ENCODE results near the gene LOC128125822.
"Not testable (repeated sequence)": the region's sequence is repeated elsewhere in the genome, so short reads cannot be mapped to it uniquely, and the experiment has no call there.

LOC128125822 gene

DNA sequence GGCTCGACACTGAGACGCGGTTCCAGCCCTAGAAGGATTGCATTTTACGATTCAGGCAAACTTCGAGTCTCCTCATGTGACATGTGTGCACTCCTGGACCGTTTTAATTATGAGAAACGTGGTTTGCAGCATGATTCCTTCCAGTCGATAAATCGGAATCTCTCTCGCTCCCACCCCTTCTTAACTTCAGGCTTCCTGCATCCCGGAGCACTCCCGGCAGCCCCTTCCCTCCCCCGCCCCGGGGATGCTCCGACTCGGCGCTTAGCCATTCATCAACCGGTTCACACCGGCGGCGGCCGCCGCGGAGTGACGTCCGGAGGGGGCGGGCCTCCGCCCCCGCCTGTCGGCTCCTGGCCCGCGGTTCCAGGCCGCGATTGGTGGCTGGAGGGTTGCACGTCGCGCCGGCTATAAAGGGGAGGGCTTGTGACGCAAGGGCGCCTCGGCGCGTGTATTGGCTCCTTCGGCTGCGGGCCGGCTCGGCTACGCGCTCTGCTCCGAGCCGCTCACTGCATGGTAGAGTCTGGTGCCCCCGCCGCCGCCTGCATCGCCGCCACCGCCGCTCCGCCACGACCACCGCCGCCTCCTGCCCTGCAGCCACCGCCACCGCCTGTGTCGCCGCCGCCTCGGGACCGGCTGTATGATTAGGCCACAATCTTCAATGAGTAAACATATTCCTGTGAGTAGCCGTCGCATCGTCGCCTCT, at the start of gene LOC128125822, which contains the start of gene PTP4A1:
Gene LOC128125822 (plus strand): TSS at position 437 of the 703 bp plus-strand sequence.
Gene PTP4A1 (plus strand): TSS at position 437 of the 703 bp plus-strand sequence. CDS start 4,401 bp downstream, outside the sequence.
- Histone ChIP-seq H3K4me1 (ENCODE audit: control insufficient read depth in 2 of 2, insufficient read depth in 2 of 2, low read length in 2 of 2) (peaks cover 20 to 30% of the 10 kb centered on the region in 2 donors), H3K9ac (ENCODE audit: low read depth in 1 of 2, low read length in 2 of 2) (peak within 1 kb of the TSS; percentile 96 to 99), H3K4me3 (ENCODE audit: low read length in 2 of 2) (peak within 1 kb of the TSS; percentile 79 to 95), H3K27ac (ENCODE audit: low read depth in 2 of 2, low read length in 2 of 2) (peak within 1 kb of the TSS; percentile 100), H3K27me3 (ENCODE audit: control insufficient read depth in 2 of 2, insufficient read depth in 2 of 2, low read length in 2 of 2) (no peaks in the 10 kb centered on the region), H3K9me3 (ENCODE audit: control insufficient read depth in 2 of 2, low read length in 2 of 2) (no peaks in the 10 kb centered on the region), H3K36me3 (ENCODE audit: control insufficient read depth in 2 of 2, insufficient read depth in 2 of 2, low read length in 2 of 2) (peaks cover 7 to 9% of the 10 kb centered on the region in 2 donors)

DNA sequence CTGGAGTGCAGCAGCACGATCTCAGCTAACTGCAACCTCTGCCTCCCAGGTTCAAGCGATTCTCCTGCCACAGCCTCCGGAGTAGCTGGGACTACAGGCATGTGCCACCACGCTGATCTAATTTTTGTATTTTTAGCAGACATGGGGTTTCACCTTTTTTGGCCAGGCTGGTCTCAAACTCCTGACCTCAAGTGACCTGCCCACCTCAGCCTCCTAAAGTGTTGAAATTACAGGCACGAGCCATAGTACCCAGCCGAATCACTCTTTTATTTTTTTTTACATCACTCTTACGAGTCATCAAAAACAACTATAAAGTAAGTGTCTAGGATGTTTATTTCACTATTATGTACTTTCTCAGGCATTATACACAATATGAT, 49.4 kb upstream of the LOC128125822 start:
- not testable (repeated sequence) for H3K36me3 ChIP-seq (ENCODE audit: control insufficient read depth in 2 of 2, insufficient read depth in 2 of 2, low read length in 2 of 2); H3K9ac ChIP-seq (ENCODE audit: low read depth in 1 of 2, low read length in 2 of 2); H3K27me3 ChIP-seq (ENCODE audit: control insufficient read depth in 2 of 2, insufficient read depth in 2 of 2, low read length in 2 of 2); H3K27ac ChIP-seq (ENCODE audit: low read depth in 2 of 2, low read length in 2 of 2); H3K9me3 ChIP-seq (ENCODE audit: control insufficient read depth in 2 of 2, low read length in 2 of 2); H3K4me1 ChIP-seq (ENCODE audit: control insufficient read depth in 2 of 2, insufficient read depth in 2 of 2, low read length in 2 of 2); H3K4me3 ChIP-seq (ENCODE audit: low read length in 2 of 2)

- Histone ChIP-seq H3K27me3 (ENCODE audit: control insufficient read depth in 2 of 2, insufficient read depth in 2 of 2, low read length in 2 of 2) (no peaks in the 10 kb centered on the region), H3K9ac (ENCODE audit: low read depth in 1 of 2, low read length in 2 of 2) (no peak overlapping the region), H3K9me3 (ENCODE audit: control insufficient read depth in 2 of 2, low read length in 2 of 2) (no peaks in the 10 kb centered on the region), H3K4me1 (ENCODE audit: control insufficient read depth in 2 of 2, insufficient read depth in 2 of 2, low read length in 2 of 2) (peaks cover 0 to 10% of the 10 kb centered on the region in 2 donors), H3K36me3 (ENCODE audit: control insufficient read depth in 2 of 2, insufficient read depth in 2 of 2, low read length in 2 of 2) (no peaks in the 10 kb centered on the region), H3K4me3 (ENCODE audit: low read length in 2 of 2) (no peak overlapping the region), H3K27ac (ENCODE audit: low read depth in 2 of 2, low read length in 2 of 2) (no peak overlapping the region)
Measured at GRCh38 chr6:63523630-63524029, 48.6 kb upstream of the LOC128125822 start.

- H3K4me1 ChIP-seq (ENCODE audit: control insufficient read depth in 2 of 2, insufficient read depth in 2 of 2, low read length in 2 of 2), result peaks cover 0 to 8% of the 10 kb centered on the region in 2 donors
- H3K27ac ChIP-seq (ENCODE audit: low read depth in 2 of 2, low read length in 2 of 2), result no peak overlapping the region
- H3K36me3 ChIP-seq (ENCODE audit: control insufficient read depth in 2 of 2, insufficient read depth in 2 of 2, low read length in 2 of 2), result no peaks in the 10 kb centered on the region
- no peaks in the 10 kb centered on the region for H3K27me3 ChIP-seq (ENCODE audit: control insufficient read depth in 2 of 2, insufficient read depth in 2 of 2, low read length in 2 of 2)
- H3K9me3 ChIP-seq (ENCODE audit: control insufficient read depth in 2 of 2, low read length in 2 of 2), result no peaks in the 10 kb centered on the region
- no peak overlapping the region for H3K9ac ChIP-seq (ENCODE audit: low read depth in 1 of 2, low read length in 2 of 2)
- H3K4me3 ChIP-seq (ENCODE audit: low read length in 2 of 2), result no peak overlapping the region
Measured at GRCh38 chr6:63525186-63525878, 46.9 kb upstream of the LOC128125822 start.

- no peaks in the 10 kb centered on the region for H3K36me3 ChIP-seq (ENCODE audit: control insufficient read depth in 2 of 2, insufficient read depth in 2 of 2, low read length in 2 of 2)
- H3K4me3 ChIP-seq (ENCODE audit: low read length in 2 of 2), result no peak overlapping the region
- H3K9ac ChIP-seq (ENCODE audit: low read depth in 1 of 2, low read length in 2 of 2), result no peak overlapping the region
- no peak overlapping the region for H3K27ac ChIP-seq (ENCODE audit: low read depth in 2 of 2, low read length in 2 of 2)
- peaks cover 0 to 8% of the 10 kb centered on the region in 2 donors for H3K4me1 ChIP-seq (ENCODE audit: control insufficient read depth in 2 of 2, insufficient read depth in 2 of 2, low read length in 2 of 2)
- no peaks in the 10 kb centered on the region for H3K9me3 ChIP-seq (ENCODE audit: control insufficient read depth in 2 of 2, low read length in 2 of 2)
- H3K27me3 ChIP-seq (ENCODE audit: control insufficient read depth in 2 of 2, insufficient read depth in 2 of 2, low read length in 2 of 2), result no peaks in the 10 kb centered on the region
Measured at GRCh38 chr6:63526931-63527330, 45.3 kb upstream of the LOC128125822 start.

DNA sequence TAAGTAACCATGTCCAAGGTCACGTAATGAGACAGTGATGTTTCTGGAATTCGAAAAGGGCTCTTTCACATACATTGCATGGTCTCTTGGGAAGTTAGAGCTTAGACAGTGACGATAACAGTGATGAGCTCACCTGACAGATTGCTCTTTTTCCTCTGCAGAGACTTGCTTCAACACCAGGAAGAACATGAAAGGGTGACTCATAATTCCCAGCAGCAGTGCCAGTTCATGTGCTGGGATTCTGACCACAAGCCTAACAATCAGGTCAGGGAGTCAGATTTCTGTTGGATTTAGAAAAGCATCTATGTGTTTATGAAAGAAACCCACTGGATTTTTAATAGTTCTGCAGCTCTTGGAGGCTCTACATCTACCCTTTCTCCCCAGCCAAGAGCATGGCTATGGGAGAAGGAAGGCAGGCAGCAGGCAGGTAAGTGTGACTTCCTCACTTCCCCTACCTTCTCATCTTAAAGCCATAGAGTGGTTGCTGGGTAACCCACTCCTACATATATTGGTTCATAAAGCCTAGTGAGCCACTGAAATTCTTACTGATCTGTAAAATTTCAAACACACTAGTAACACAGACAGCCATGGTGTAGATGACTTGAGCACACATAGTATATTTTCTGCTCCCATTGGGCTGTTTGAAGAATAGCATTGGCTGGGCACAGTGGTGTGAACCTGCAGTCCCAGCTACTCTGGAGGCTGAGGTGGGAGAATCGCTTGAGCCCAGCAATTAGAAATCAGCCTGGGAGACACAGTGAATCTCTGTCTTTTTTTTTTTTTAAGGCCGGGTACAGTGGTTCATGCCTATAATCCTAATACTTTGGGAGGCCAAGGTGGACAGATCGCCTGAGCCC, 44.4 kb upstream of the LOC128125822 start:
- Histone ChIP-seq H3K9ac (ENCODE audit: low read depth in 1 of 2, low read length in 2 of 2) (no peak overlapping the region), H3K4me1 (ENCODE audit: control insufficient read depth in 2 of 2, insufficient read depth in 2 of 2, low read length in 2 of 2) (peaks cover 0 to 8% of the 10 kb centered on the region in 2 donors), H3K36me3 (ENCODE audit: control insufficient read depth in 2 of 2, insufficient read depth in 2 of 2, low read length in 2 of 2) (no peaks in the 10 kb centered on the region), H3K9me3 (ENCODE audit: control insufficient read depth in 2 of 2, low read length in 2 of 2) (no peaks in the 10 kb centered on the region), H3K27me3 (ENCODE audit: control insufficient read depth in 2 of 2, insufficient read depth in 2 of 2, low read length in 2 of 2) (no peaks in the 10 kb centered on the region), H3K27ac (ENCODE audit: low read depth in 2 of 2, low read length in 2 of 2) (peak overlapping the region in 1 of 2 donors; percentile 44), H3K4me3 (ENCODE audit: low read length in 2 of 2) (no peak overlapping the region)

- no peak overlapping the region for H3K4me3 ChIP-seq (ENCODE audit: low read length in 2 of 2)
- H3K27ac ChIP-seq (ENCODE audit: low read depth in 2 of 2, low read length in 2 of 2), result no peak overlapping the region
- no peaks in the 10 kb centered on the region for H3K27me3 ChIP-seq (ENCODE audit: control insufficient read depth in 2 of 2, insufficient read depth in 2 of 2, low read length in 2 of 2)
- H3K4me1 ChIP-seq (ENCODE audit: control insufficient read depth in 2 of 2, insufficient read depth in 2 of 2, low read length in 2 of 2), result peaks cover 0 to 8% of the 10 kb centered on the region in 2 donors
- no peak overlapping the region for H3K9ac ChIP-seq (ENCODE audit: low read depth in 1 of 2, low read length in 2 of 2)
- H3K36me3 ChIP-seq (ENCODE audit: control insufficient read depth in 2 of 2, insufficient read depth in 2 of 2, low read length in 2 of 2), result no peaks in the 10 kb centered on the region
- no peaks in the 10 kb centered on the region for H3K9me3 ChIP-seq (ENCODE audit: control insufficient read depth in 2 of 2, low read length in 2 of 2)
Measured at GRCh38 chr6:63529498-63529897, 42.8 kb upstream of the LOC128125822 start.

- no peaks in the 10 kb centered on the region for H3K36me3 ChIP-seq (ENCODE audit: control insufficient read depth in 2 of 2, insufficient read depth in 2 of 2, low read length in 2 of 2)
- peaks cover 0 to 8% of the 10 kb centered on the region in 2 donors for H3K4me1 ChIP-seq (ENCODE audit: control insufficient read depth in 2 of 2, insufficient read depth in 2 of 2, low read length in 2 of 2)
- no peak overlapping the region for H3K27ac ChIP-seq (ENCODE audit: low read depth in 2 of 2, low read length in 2 of 2)
- no peak overlapping the region for H3K9ac ChIP-seq (ENCODE audit: low read depth in 1 of 2, low read length in 2 of 2)
- no peaks in the 10 kb centered on the region for H3K9me3 ChIP-seq (ENCODE audit: control insufficient read depth in 2 of 2, low read length in 2 of 2)
- no peak overlapping the region for H3K4me3 ChIP-seq (ENCODE audit: low read length in 2 of 2)
- H3K27me3 ChIP-seq (ENCODE audit: control insufficient read depth in 2 of 2, insufficient read depth in 2 of 2, low read length in 2 of 2), result no peaks in the 10 kb centered on the region
Measured at GRCh38 chr6:63530182-63530581, 42.1 kb upstream of the LOC128125822 start.

- Histone ChIP-seq H3K4me1 (ENCODE audit: control insufficient read depth in 2 of 2, insufficient read depth in 2 of 2, low read length in 2 of 2) (peaks cover 0 to 8% of the 10 kb centered on the region in 2 donors), H3K27me3 (ENCODE audit: control insufficient read depth in 2 of 2, insufficient read depth in 2 of 2, low read length in 2 of 2) (no peaks in the 10 kb centered on the region), H3K36me3 (ENCODE audit: control insufficient read depth in 2 of 2, insufficient read depth in 2 of 2, low read length in 2 of 2) (no peaks in the 10 kb centered on the region), H3K4me3 (ENCODE audit: low read length in 2 of 2) (no peak overlapping the region), H3K27ac (ENCODE audit: low read depth in 2 of 2, low read length in 2 of 2) (no peak overlapping the region), H3K9ac (ENCODE audit: low read depth in 1 of 2, low read length in 2 of 2) (no peak overlapping the region), H3K9me3 (ENCODE audit: control insufficient read depth in 2 of 2, low read length in 2 of 2) (no peaks in the 10 kb centered on the region)
Measured at GRCh38 chr6:63530991-63531390, 41.3 kb upstream of the LOC128125822 start.

- no peak overlapping the region for H3K4me3 ChIP-seq (ENCODE audit: low read length in 2 of 2)
- H3K9me3 ChIP-seq (ENCODE audit: control insufficient read depth in 2 of 2, low read length in 2 of 2), result no peaks in the 10 kb centered on the region
- H3K9ac ChIP-seq (ENCODE audit: low read depth in 1 of 2, low read length in 2 of 2), result no peak overlapping the region
- H3K27me3 ChIP-seq (ENCODE audit: control insufficient read depth in 2 of 2, insufficient read depth in 2 of 2, low read length in 2 of 2), result no peaks in the 10 kb centered on the region
- H3K4me1 ChIP-seq (ENCODE audit: control insufficient read depth in 2 of 2, insufficient read depth in 2 of 2, low read length in 2 of 2), result peaks cover 0 to 2% of the 10 kb centered on the region in 2 donors
- no peaks in the 10 kb centered on the region for H3K36me3 ChIP-seq (ENCODE audit: control insufficient read depth in 2 of 2, insufficient read depth in 2 of 2, low read length in 2 of 2)
- H3K27ac ChIP-seq (ENCODE audit: low read depth in 2 of 2, low read length in 2 of 2), result no peak overlapping the region
Measured at GRCh38 chr6:63533026-63533425, 39.3 kb upstream of the LOC128125822 start.

All from mucosa of rectum (tissue), 2 donors.